ENCODE results near the gene POLR2H.
A peak's percentile ranks its signal among the peaks of the same experiment; 100 is the strongest.

The POLR2H gene

DNA sequence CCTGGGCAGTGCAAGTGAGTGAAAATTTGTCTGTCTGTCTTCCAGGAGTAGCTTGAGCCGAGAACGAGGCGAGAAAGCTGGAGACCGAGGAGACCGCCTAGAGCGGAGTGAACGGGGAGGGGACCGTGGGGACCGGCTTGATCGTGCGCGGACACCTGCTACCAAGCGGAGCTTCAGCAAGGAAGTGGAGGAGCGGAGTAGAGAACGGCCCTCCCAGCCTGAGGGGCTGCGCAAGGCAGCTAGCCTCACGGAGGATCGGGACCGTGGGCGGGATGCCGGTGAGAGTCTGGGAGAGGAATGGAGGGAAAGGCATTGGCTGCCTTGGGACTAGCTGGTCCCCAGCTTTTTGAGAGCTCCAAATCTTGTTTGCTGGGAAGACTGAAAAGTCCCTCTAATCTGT, 34.3 kb upstream of the POLR2H start:
- TF ChIP-seq CTCF (IDR thresholded peaks at IDR 0.05), result no peak
- Histone ChIP-seq H3K4me3 (ENCODE audit: low read depth, low read length) (no peak overlapping the region), H3K9ac (no peak overlapping the region), H3K36me3 (ENCODE audit: control insufficient read depth, insufficient read depth, low read length) (no peaks in the 10 kb centered on the region), H3K27ac (no peak overlapping the region), H2AFZ (no peak overlapping the region), H3K4me2 (ENCODE audit: low read length) (no peak overlapping the region), H3K79me2 (peaks cover 13% of the 10 kb centered on the region), H3K4me1 (peaks cover 19% of the 10 kb centered on the region), H3K9me3 (ENCODE audit: control insufficient read depth, low read length) (no peaks in the 10 kb centered on the region), H3K27me3 (ENCODE audit: control insufficient read depth, insufficient read depth, low read length) (no peaks in the 10 kb centered on the region)

- no peaks in the 10 kb centered on the region for H3K36me3 ChIP-seq (ENCODE audit: control insufficient read depth, insufficient read depth, low read length)
- peaks cover 10% of the 10 kb centered on the region for H3K4me1 ChIP-seq
These were observed 33.0 kb upstream of the POLR2H start for GRCh38 chr3:184328516-184328915.

GRCh38 chr3:184332370-184333090, 29.0 kb upstream of the POLR2H start:
- H3K9ac ChIP-seq, result no peak overlapping the region
- H3K4me3 ChIP-seq (ENCODE audit: low read depth, low read length), result no peak overlapping the region
- H3K27me3 ChIP-seq (ENCODE audit: control insufficient read depth, insufficient read depth, low read length), result no peaks in the 10 kb centered on the region
- no peak overlapping the region for H3K4me2 ChIP-seq (ENCODE audit: low read length)
- no peaks in the 10 kb centered on the region for H3K36me3 ChIP-seq (ENCODE audit: control insufficient read depth, insufficient read depth, low read length)
- no peaks in the 10 kb centered on the region for H3K9me3 ChIP-seq (ENCODE audit: control insufficient read depth, low read length)
- peaks cover 17% of the 10 kb centered on the region for H3K4me1 ChIP-seq
- peak overlapping the region; percentile 61 for H3K27ac ChIP-seq
- H2AFZ ChIP-seq, result no peak overlapping the region
- peaks cover 4% of the 10 kb centered on the region for H3K79me2 ChIP-seq
- TF ChIP-seq CTCF (IDR thresholded peaks at IDR 0.05), result no peak

More at GRCh38 chr3:184328516-184328915, 33.0 kb upstream of the POLR2H start:
- Histone ChIP-seq H3K9ac (no peak overlapping the region), H3K9me3 (ENCODE audit: control insufficient read depth, low read length) (no peaks in the 10 kb centered on the region), H3K27ac (no peak overlapping the region), H3K79me2 (peaks cover 13% of the 10 kb centered on the region), H3K4me2 (ENCODE audit: low read length) (no peak overlapping the region), H2AFZ (no peak overlapping the region), H3K27me3 (ENCODE audit: control insufficient read depth, insufficient read depth, low read length) (no peaks in the 10 kb centered on the region), H3K4me3 (ENCODE audit: low read depth, low read length) (no peak overlapping the region)
- TF ChIP-seq CTCF (IDR thresholded peaks at IDR 0.05), result no peak

- Histone ChIP-seq H3K27ac (peak overlapping the region; percentile 61), H3K27me3 (ENCODE audit: control insufficient read depth, insufficient read depth, low read length) (no peaks in the 10 kb centered on the region), H3K9me3 (ENCODE audit: control insufficient read depth, low read length) (no peaks in the 10 kb centered on the region), H3K4me1 (peaks cover 23% of the 10 kb centered on the region), H2AFZ (no peak overlapping the region), H3K4me2 (ENCODE audit: low read length) (no peak overlapping the region), H3K36me3 (ENCODE audit: control insufficient read depth, insufficient read depth, low read length) (no peaks in the 10 kb centered on the region), H3K4me3 (ENCODE audit: low read depth, low read length) (no peak overlapping the region), H3K9ac (no peak overlapping the region), H3K79me2 (no peaks in the 10 kb centered on the region)
- TF ChIP-seq CTCF (IDR thresholded peaks at IDR 0.05), result no peak
These were observed 28.3 kb upstream of the POLR2H start for GRCh38 chr3:184333190-184333589.

- Histone ChIP-seq H2AFZ (no peak overlapping the region), H3K79me2 (no peaks in the 10 kb centered on the region), H3K36me3 (ENCODE audit: control insufficient read depth, insufficient read depth, low read length) (no peaks in the 10 kb centered on the region), H3K4me2 (ENCODE audit: low read length) (no peak overlapping the region), H3K27me3 (ENCODE audit: control insufficient read depth, insufficient read depth, low read length) (no peaks in the 10 kb centered on the region), H3K4me1 (peaks cover 28% of the 10 kb centered on the region), H3K9me3 (ENCODE audit: control insufficient read depth, low read length) (no peaks in the 10 kb centered on the region), H3K4me3 (ENCODE audit: low read depth, low read length) (no peak overlapping the region), H3K27ac (peak overlapping the region; percentile 61), H3K9ac (no peak overlapping the region)
- no peak for TF ChIP-seq CTCF (IDR thresholded peaks at IDR 0.05)
These were observed 27.8 kb upstream of the POLR2H start for GRCh38 chr3:184333700-184334099.

All from parathyroid adenoma (tissue), 2 donors.